Uterus (tissue), 4 donors: ENCODE results near the gene SESN2. TPM values are rescaled to one million over a fixed set of nuclear protein-coding genes. Genes with fewer than 3 reads are reported as not detected.

Source experiments
- DNase-seq, 2 donors: peaks; one replicate each; pipeline ENCODE4 v3.0.0-alpha.2; 2019 to 2020
- H3K27ac ChIP-seq, 2 donors: fragments of 200-600 bp; sonication (generic); 1 replicate in 1 of 2; 2 replicates in 1 of 2; pipeline ENCODE4 v1.5.1; 2016 to 2018
- H3K27me3 ChIP-seq, 2 donors: fragments of 200-600 bp; sonication (generic); one replicate each; pipeline ENCODE4 v1.5.1; 2018 to 2019; ENCODE audit warnings: control low read depth in 1 of 2
- H3K36me3 ChIP-seq, 2 donors: fragments of 200-600 bp; sonication (generic); one replicate each; pipeline ENCODE4 v1.5.1; 2019; ENCODE audit warnings: control low read depth in 1 of 2
- H3K4me1 ChIP-seq, 2 donors: fragments of 200-600 bp; sonication (generic); one replicate each; pipeline ENCODE4 v1.5.1; 2018 to 2019; ENCODE audit warnings: control low read depth in 1 of 2
- H3K4me3 ChIP-seq, 2 donors: fragments of 200-600 bp; sonication (generic); 1 replicate in 1 of 2; 2 replicates in 1 of 2; pipeline ENCODE4 v1.5.1; 2018 to 2019; ENCODE audit warnings: mild to moderate bottlenecking in 1 of 2
- H3K9me3 ChIP-seq, 2 donors: fragments of 200-600 bp; sonication (generic); one replicate each; pipeline ENCODE4 v1.5.1; 2019; ENCODE audit warnings: control low read depth in 1 of 2
- POLR2A ChIP-seq, 2 donors: fragments of 450-650 bp; IDR thresholded peaks; one replicate each; pipeline ENCODE4 v1.6.1; 2016; ENCODE audit warnings: antibody characterized with exemption in 2 of 2, mild to moderate bottlenecking in 1 of 2, moderate library complexity in 1 of 2
- intact Hi-C: fragments of 100-400 bp; cut with DNase I; formaldehyde crosslinking; loops from one replicate; pipeline ENCODE4 v1.15.1; 2023; ENCODE audit warnings: low total_unique reads
- total RNA-seq, 4 donors: library from RNA; depleted of rRNA in 3 of 4; stranded (reverse); fragments of >200 nt in 3 of 4; gene quantifications; one replicate each; pipeline versions ENCODE4 v1.1.0 to v1.2.4, GENCODE V29; 2014 to 2023
- TF ChIP-seq, protein P1 (sequence below), 4 experiments: fragments of 200-600 bp in 2 of 4; fragments of 450-650 bp in 2 of 4; sonication (generic) in 2 of 4; IDR thresholded peaks; one replicate each; pipeline ENCODE4 v1.5.1; 2016 to 2019; ENCODE audit warnings: antibody characterized with exemption in 4 of 4, mild to moderate bottlenecking in 2 of 4, moderate library complexity in 1 of 4
- donor health status: DM: yes; HTN: yes; CAD: no.

The SESN2 gene
- total RNA-seq, 4 donors from 2014 or later: 4.9 to 15.9 (median 7.9) TPM

DNA sequence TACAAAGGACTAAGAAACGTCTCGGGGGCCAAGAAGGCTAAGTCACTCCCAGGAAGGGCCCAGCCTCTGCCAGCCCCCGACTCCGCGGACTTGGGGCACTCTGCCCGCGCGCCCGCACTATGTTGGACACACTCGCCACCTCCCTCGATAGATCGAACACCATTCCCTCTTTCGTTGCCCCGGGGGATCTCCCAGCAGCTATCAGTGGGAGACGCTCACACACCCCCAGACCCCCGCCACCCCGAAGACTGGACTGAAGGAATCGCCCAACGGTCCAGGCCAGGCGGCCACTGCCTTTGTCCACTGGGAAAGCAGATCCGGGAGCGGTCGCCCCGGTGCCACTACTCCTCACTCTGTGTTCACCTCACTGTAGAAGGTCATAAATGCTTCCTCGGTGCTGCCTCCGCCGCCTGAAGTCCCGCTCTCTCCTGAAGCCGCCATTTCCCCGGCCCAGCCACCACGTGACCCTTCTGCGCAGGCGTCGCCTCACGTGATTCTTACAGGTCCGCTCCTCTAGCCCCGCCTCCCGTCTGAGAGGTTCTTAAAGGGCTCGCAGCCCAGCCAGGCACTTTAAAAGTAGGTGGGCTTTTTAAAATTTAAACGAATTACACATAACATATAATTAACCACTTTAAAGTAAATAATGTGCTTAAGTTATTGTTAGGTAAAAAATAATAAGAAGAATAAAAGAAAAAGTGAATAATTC, 26.6 kb upstream of the SESN2 start, which contains the start of gene DNAJC8:
Gene DNAJC8, minus strand, starts transcription at position 472 of the 706 bp plus-strand sequence. Its CDS starts 31 bp downstream, at position 441.
- intact Hi-C loops: no loop called here
- TF ChIP-seq, protein P1, sequence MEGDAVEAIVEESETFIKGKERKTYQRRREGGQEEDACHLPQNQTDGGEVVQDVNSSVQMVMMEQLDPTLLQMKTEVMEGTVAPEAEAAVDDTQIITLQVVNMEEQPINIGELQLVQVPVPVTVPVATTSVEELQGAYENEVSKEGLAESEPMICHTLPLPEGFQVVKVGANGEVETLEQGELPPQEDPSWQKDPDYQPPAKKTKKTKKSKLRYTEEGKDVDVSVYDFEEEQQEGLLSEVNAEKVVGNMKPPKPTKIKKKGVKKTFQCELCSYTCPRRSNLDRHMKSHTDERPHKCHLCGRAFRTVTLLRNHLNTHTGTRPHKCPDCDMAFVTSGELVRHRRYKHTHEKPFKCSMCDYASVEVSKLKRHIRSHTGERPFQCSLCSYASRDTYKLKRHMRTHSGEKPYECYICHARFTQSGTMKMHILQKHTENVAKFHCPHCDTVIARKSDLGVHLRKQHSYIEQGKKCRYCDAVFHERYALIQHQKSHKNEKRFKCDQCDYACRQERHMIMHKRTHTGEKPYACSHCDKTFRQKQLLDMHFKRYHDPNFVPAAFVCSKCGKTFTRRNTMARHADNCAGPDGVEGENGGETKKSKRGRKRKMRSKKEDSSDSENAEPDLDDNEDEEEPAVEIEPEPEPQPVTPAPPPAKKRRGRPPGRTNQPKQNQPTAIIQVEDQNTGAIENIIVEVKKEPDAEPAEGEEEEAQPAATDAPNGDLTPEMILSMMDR (IDR thresholded peaks at IDR 0.05): no peak
- TF ChIP-seq POLR2A (IDR thresholded peaks at IDR 0.05): peak; percentile 67 to 74

GRCh38 chr1:28233264-28233606, 26.1 kb upstream of the SESN2 start:
- Histone ChIP-seq H3K9me3 (no peaks in the 10 kb centered on the region), H3K4me3 (peak overlapping the region; percentile 85 to 100), H3K27me3 (no peaks in the 10 kb centered on the region), H3K4me1 (peaks cover 0 to 8% of the 10 kb centered on the region in 2 donors), H3K27ac (peak overlapping the region; percentile 89 to 95), H3K36me3 (no peaks in the 10 kb centered on the region)
- no peak for DNase-seq
- TF ChIP-seq, protein P1 (IDR thresholded peaks at IDR 0.05): no peak
- TF ChIP-seq POLR2A (IDR thresholded peaks at IDR 0.05): no peak
- intact Hi-C loops: no loop called here

More for the DNA sequence above, 26.6 kb upstream of the SESN2 start, which contains the start of gene DNAJC8:
- H3K9me3 ChIP-seq: no peaks in the 10 kb centered on the region
- peaks cover 0 to 8% of the 10 kb centered on the region in 2 donors for H3K4me1 ChIP-seq
- H3K4me3 ChIP-seq: peak within 1 kb of the TSS; percentile 85 to 100
- H3K36me3 ChIP-seq: no peaks in the 10 kb centered on the region
- peak within 1 kb of the TSS; percentile 89 to 95 for H3K27ac ChIP-seq
- no peaks in the 10 kb centered on the region for H3K27me3 ChIP-seq
- peak; percentile 92 to 97 for DNase-seq

DNA sequence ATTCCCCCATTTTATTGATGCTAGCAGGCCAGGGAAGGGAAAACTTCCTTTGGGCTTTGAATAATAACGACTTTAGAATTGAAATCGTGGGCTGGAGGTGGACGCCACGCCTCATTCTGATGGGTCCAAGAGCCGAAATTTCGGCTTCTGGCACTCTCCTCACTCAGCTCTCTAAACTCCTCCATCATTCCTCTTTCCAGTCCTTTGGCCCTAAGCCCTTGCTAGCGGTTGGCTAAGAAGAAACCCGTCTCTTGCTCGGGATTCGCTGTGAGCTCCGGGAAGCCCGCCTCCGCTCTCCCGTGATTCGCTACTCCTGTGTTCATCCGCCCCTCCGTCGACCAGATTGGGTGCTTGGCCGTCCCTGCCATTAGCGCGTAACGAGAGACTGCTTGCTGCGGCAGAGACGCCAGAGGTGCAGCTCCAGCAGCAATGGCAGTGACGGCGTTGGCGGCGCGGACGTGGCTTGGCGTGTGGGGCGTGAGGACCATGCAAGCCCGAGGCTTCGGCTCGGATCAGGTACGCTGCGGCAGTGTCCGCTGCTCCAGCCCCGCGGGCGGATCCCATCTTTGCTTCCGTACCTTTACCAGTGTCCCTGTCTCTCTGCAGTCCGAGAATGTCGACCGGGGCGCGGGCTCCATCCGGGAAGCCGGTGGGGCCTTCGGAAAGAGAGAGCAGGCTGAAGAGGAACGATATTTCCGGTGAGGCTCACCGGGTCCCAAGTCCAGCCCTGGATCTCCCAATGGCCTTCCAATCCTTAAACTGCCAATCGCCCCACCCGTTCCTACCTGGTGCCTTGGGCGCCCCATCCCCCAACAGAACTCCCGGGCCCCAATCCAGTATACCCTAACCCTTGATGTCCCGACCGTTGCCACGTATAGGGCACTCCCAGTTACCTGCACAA, 23.3 kb upstream of the SESN2 start, which contains the start of gene ATP5IF1:
Gene ATP5IF1, plus strand, starts transcription at position 370 of the 901 bp plus-strand sequence. Its CDS starts 60 bp downstream, at position 430.
- intact Hi-C loops: no loop called here
- no peaks in the 10 kb centered on the region for H3K27me3 ChIP-seq
- H3K9me3 ChIP-seq: no peaks in the 10 kb centered on the region
- TF ChIP-seq, protein P1 (IDR thresholded peaks at IDR 0.05): no peak
- TF ChIP-seq POLR2A (IDR thresholded peaks at IDR 0.05): peak; percentile 96 to 97
- peaks cover 0 to 8% of the 10 kb centered on the region in 2 donors for H3K4me1 ChIP-seq
- H3K27ac ChIP-seq: peak within 1 kb of the TSS; percentile 79 to 88
- DNase-seq: peak; percentile 97 to 98
- peak within 1 kb of the TSS; percentile 51 to 85 for H3K4me3 ChIP-seq
- no peaks in the 10 kb centered on the region for H3K36me3 ChIP-seq

- TF ChIP-seq, protein P1 (IDR thresholded peaks at IDR 0.05): no peak
- no peak for TF ChIP-seq POLR2A (IDR thresholded peaks at IDR 0.05)
- Histone ChIP-seq H3K9me3 (no peaks in the 10 kb centered on the region), H3K4me3 (peak overlapping the region; percentile 51 to 85), H3K36me3 (no peaks in the 10 kb centered on the region), H3K27me3 (no peaks in the 10 kb centered on the region), H3K27ac (peak overlapping the region; percentile 79 to 88), H3K4me1 (peaks cover 0 to 8% of the 10 kb centered on the region in 2 donors)
- intact Hi-C loops: no loop called here
- no peak for DNase-seq
These were observed 22.5 kb upstream of the SESN2 start for GRCh38 chr1:28236656-28237322.
